SK-N-SH (cell line): ENCODE results near the gene QSOX2. TPM values are rescaled to one million over a fixed set of nuclear protein-coding genes. Genes with fewer than 3 reads are reported as not detected.

Source experiments
- CTCF ChIA-PET: fragments of 300-600, 350-600 bp; formaldehyde crosslinking; extraction: SDS; loops from one replicate; lab custom pipeline; 2021; lab: Yijun Ruan, JAX
- POLR2A ChIA-PET: fragments of 350-600 bp; sonication (Branson Sonifier 250); formaldehyde crosslinking; extraction: SDS; loops from one replicate; lab custom pipeline; 2020; ENCODE audit warnings: antibody characterized with exemption, inconsistent platforms; lab: Yijun Ruan, JAX
- DNase-seq: peaks from one replicate; pipeline ENCODE4 v3.0.0; 2012
- H2AFZ ChIP-seq: fragments of 200-600 bp; sonication (generic); 2 replicates; pipeline ENCODE4 v1.8.1; 2016; ENCODE audit warnings: antibody characterized with exemption, mild to moderate bottlenecking, low read depth
- H3F3A ChIP-seq: fragments of 200-600 bp; sonication (generic); replicated peaks from 2 replicates; pipeline ENCODE3; 2016; ENCODE audit warnings: antibody characterized with exemption, mild to moderate bottlenecking; ENCODE audit not compliant: insufficient read depth
- H3K27ac ChIP-seq, 2 experiments: fragments of 200-500 bp in 1 of 2; fragments of 200-600 bp in 1 of 2; sonication (Bioruptor generic) in 1 of 2; sonication (generic), shearing (Covaris generic) in 1 of 2; 2 replicates each; pipeline versions ENCODE4 v1.5.1 to v1.6.1; 2014 to 2016; ENCODE audit warnings: low read depth in 2 of 2, inconsistent platforms in 1 of 2, low read length in 1 of 2, mild to moderate bottlenecking in 1 of 2, mixed read lengths in 1 of 2
- H3K27me3 ChIP-seq: fragments of 200-600 bp; sonication (generic), shearing (Covaris generic); 2 replicates; pipeline ENCODE4 v1.6.1; 2016; ENCODE audit warnings: mixed run types; ENCODE audit not compliant: insufficient read depth
- H3K36me3 ChIP-seq, 2 experiments: fragments of 200-500 bp in 1 of 2; fragments of 200-600 bp in 1 of 2; sonication (Bioruptor generic) in 1 of 2; sonication (generic) in 1 of 2; replicated peaks in 1 of 2; 2 replicates each; pipeline versions ENCODE3 to v1.5.1; 2014 to 2016; ENCODE audit warnings: low read length in 1 of 2, mild to moderate bottlenecking in 1 of 2; ENCODE audit not compliant: insufficient read depth in 2 of 2, control insufficient read depth in 1 of 2
- H3K4me1 ChIP-seq, 2 experiments: fragments of 200-500 bp in 1 of 2; fragments of 200-600 bp in 1 of 2; sonication (Bioruptor generic) in 1 of 2; sonication (generic), shearing (Covaris generic) in 1 of 2; 2 replicates each; pipeline versions ENCODE4 v1.5.1 to v1.6.1; 2014 to 2016; ENCODE audit warnings: low read depth in 1 of 2, low read length in 1 of 2, mixed run types in 1 of 2; ENCODE audit not compliant: insufficient read depth in 2 of 2, control insufficient read depth in 1 of 2
- H3K4me2 ChIP-seq: fragments of 200-600 bp; sonication (generic), shearing (Covaris generic); 2 replicates; pipeline ENCODE4 v1.6.1; 2017; ENCODE audit warnings: mixed run types
- H3K4me3 ChIP-seq, 2 experiments: fragments of 200-500 bp in 1 of 2; fragments of 200-600 bp in 1 of 2; sonication (Bioruptor generic) in 1 of 2; sonication (generic), shearing (Covaris generic) in 1 of 2; 2 replicates each; pipeline versions ENCODE4 v1.5.1 to v1.8.1; 2014 to 2016; ENCODE audit warnings: low read depth in 2 of 2, inconsistent platforms in 1 of 2, low read length in 1 of 2, mild to moderate bottlenecking in 1 of 2, mixed read lengths in 1 of 2, moderate library complexity in 1 of 2
- H3K79me2 ChIP-seq: fragments of 200-600 bp; sonication (generic); 2 replicates; pipeline ENCODE4 v1.8.1; 2017; ENCODE audit warnings: mild to moderate bottlenecking; ENCODE audit not compliant: insufficient read depth
- H3K9ac ChIP-seq: fragments of 200-600 bp; sonication (generic); 2 replicates; pipeline ENCODE4 v1.6.1; 2017; ENCODE audit warnings: mixed run types
- H3K9me2 ChIP-seq: fragments of 200-600 bp; sonication (generic); 2 replicates; pipeline ENCODE4 v1.6.1; 2017; ENCODE audit warnings: mixed run types
- H3K9me3 ChIP-seq: fragments of 200-600 bp; sonication (generic); 2 replicates; pipeline ENCODE4 v1.6.1; 2017; ENCODE audit warnings: mixed run types, mild to moderate bottlenecking, moderate library complexity
- H4K20me1 ChIP-seq: fragments of 200-600 bp; sonication (generic); 2 replicates; pipeline ENCODE4 v1.6.1; 2017; ENCODE audit warnings: mild to moderate bottlenecking, mixed run types; ENCODE audit not compliant: insufficient read depth
- CHD2 ChIP-seq: fragments of 150-350 bp; IDR thresholded peaks from 2 replicates; pipeline ENCODE4 v1.6.1; 2018; ENCODE audit warnings: low read length; ENCODE audit not compliant: partially characterized antibody
- FOXJ3 ChIP-seq: sonication (generic); formaldehyde crosslinking; IDR thresholded peaks from 2 replicates; pipeline ENCODE4 v1.5.1; 2020; ENCODE audit warnings: mild to moderate bottlenecking, missing genetic modification reagents
- IRF3 ChIP-seq: fragments of 150-350 bp; IDR thresholded peaks from 2 replicates; pipeline ENCODE4 v1.6.1; 2016; ENCODE audit warnings: mild to moderate bottlenecking, low read depth, low read length
- MEF2A ChIP-seq: IDR thresholded peaks from 2 replicates; pipeline ENCODE4 v1.4.0; 2012; ENCODE audit warnings: low read depth, borderline replicate concordance
- NFIC ChIP-seq: IDR thresholded peaks from 2 replicates; pipeline ENCODE4 v1.4.0; 2012; ENCODE audit warnings: borderline replicate concordance
- PBX3 ChIP-seq: IDR thresholded peaks from 2 replicates; pipeline ENCODE4; 2012
- POLR2AphosphoS5 ChIP-seq: IDR thresholded peaks from 2 replicates; pipeline ENCODE4 v1.6.1; 2012; ENCODE audit warnings: low read depth, low read length
- RCOR1 ChIP-seq: fragments of 150-350 bp; IDR thresholded peaks from 2 replicates; pipeline ENCODE4 v1.6.1; 2017; ENCODE audit warnings: antibody characterized with exemption, low read length
- REST ChIP-seq: IDR thresholded peaks from 2 replicates; pipeline ENCODE4 v1.6.1; 2012; ENCODE audit warnings: mild to moderate bottlenecking, low read depth, low read length, moderate library complexity
- SIN3A ChIP-seq: IDR thresholded peaks from 2 replicates; pipeline ENCODE4 v1.6.1; 2012; ENCODE audit warnings: low read depth, mild to moderate bottlenecking, low read length, moderate library complexity, borderline replicate concordance
- SMC3 ChIP-seq: IDR thresholded peaks from 2 replicates; pipeline ENCODE4 v1.6.1; 2012; ENCODE audit warnings: low read depth, low read length, improper control_type of control experiment
- TAF1 ChIP-seq: IDR thresholded peaks from 2 replicates; pipeline ENCODE4 v1.6.1; 2012; ENCODE audit warnings: low read depth, mild to moderate bottlenecking, low read length, moderate library complexity, borderline replicate concordance
- TCF12 ChIP-seq: IDR thresholded peaks from 2 replicates; pipeline ENCODE4 v1.4.0; 2012
- USF2 ChIP-seq: fragments of 150-350 bp; IDR thresholded peaks from 2 replicates; pipeline ENCODE4 v1.6.1; 2017; ENCODE audit warnings: antibody characterized with exemption, low read length, low read depth, borderline replicate concordance
- ZBTB33 ChIP-seq: IDR thresholded peaks from 2 replicates; pipeline ENCODE4 v1.4.0; 2012; ENCODE audit warnings: low read depth, borderline replicate concordance
- WGBS: methylation state at CpG from one replicate; pipeline ENCODE4 v1.1.6; 2017; ENCODE audit warnings: low lambda C conversion rate; 5-methylcytosine and 5-hydroxymethylcytosine counted together
- polyA plus RNA-seq, 3 experiments: library from polyadenylated mRNA; depleted of rRNA; stranded (reverse); fragments of >200 nt; gene quantifications; 2 replicates each; pipeline ENCODE4 v1.2.3, GENCODE V29; 2012
- TF ChIP-seq, protein P1 (sequence below): IDR thresholded peaks from 2 replicates; pipeline ENCODE4 v1.4.0; 2012; ENCODE audit warnings: low read depth
- TF ChIP-seq, protein P2 (sequence below): fragments of 200-600 bp; sonication (generic); IDR thresholded peaks from 2 replicates; pipeline ENCODE4 v1.6.1; 2017; ENCODE audit warnings: antibody characterized with exemption, mild to moderate bottlenecking, moderate library complexity

The QSOX2 gene
- polyA plus RNA-seq, 1 of the 3 experiments (the other 2 are of a cell fraction), result 26.6 TPM

GRCh38 chr9:136235709-136236455 lies 9.7 kb downstream of the QSOX2 start:
- peaks cover 1% of the 10 kb centered on the region for H3K79me2 ChIP-seq

More at GRCh38 chr9:136235709-136236455, 9.7 kb downstream of the QSOX2 start:
- Histone ChIP-seq H3K36me3 (peaks cover 0 to 28% of the 10 kb centered on the region in 2 experiments), H2AFZ (no peak overlapping the region), H3K9ac (no peak overlapping the region), H3K9me2 (no peaks in the 10 kb centered on the region), H3K4me3 (no peak overlapping the region), H3K9me3 (no peaks in the 10 kb centered on the region)
- WGBS, result 98% methylated on average over 21 of the region's 27 CpGs
- CTCF ChIA-PET, result interaction anchor here (1.0 to 3.5 kb wide), 6 partner anchors 10 to 269 kb away, joined by 3 to 15 read pairs (median 4); no protein-coding TSS in a partner anchor
- no peak for TF ChIP-seq POLR2AphosphoS5
- TF ChIP-seq SMC3, result no peak
- TF ChIP-seq USF2, result no peak
- TF ChIP-seq REST, result no peak
- no peak for TF ChIP-seq CHD2
- no peak for TF ChIP-seq FOXJ3
- TF ChIP-seq IRF3, result no peak
- no peak for TF ChIP-seq TCF12
- no peak for TF ChIP-seq PBX3
- TF ChIP-seq, protein P1, sequence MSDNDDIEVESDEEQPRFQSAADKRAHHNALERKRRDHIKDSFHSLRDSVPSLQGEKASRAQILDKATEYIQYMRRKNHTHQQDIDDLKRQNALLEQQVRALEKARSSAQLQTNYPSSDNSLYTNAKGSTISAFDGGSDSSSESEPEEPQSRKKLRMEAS, result no peak
- no peak for TF ChIP-seq MEF2A
- TF ChIP-seq NFIC, result no peak
- no peak for TF ChIP-seq ZBTB33
- TF ChIP-seq, protein P2, sequence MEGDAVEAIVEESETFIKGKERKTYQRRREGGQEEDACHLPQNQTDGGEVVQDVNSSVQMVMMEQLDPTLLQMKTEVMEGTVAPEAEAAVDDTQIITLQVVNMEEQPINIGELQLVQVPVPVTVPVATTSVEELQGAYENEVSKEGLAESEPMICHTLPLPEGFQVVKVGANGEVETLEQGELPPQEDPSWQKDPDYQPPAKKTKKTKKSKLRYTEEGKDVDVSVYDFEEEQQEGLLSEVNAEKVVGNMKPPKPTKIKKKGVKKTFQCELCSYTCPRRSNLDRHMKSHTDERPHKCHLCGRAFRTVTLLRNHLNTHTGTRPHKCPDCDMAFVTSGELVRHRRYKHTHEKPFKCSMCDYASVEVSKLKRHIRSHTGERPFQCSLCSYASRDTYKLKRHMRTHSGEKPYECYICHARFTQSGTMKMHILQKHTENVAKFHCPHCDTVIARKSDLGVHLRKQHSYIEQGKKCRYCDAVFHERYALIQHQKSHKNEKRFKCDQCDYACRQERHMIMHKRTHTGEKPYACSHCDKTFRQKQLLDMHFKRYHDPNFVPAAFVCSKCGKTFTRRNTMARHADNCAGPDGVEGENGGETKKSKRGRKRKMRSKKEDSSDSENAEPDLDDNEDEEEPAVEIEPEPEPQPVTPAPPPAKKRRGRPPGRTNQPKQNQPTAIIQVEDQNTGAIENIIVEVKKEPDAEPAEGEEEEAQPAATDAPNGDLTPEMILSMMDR, result no peak
- TF ChIP-seq SIN3A, result no peak
- TF ChIP-seq RCOR1, result no peak
- no peak for TF ChIP-seq TAF1
- TF ChIP-seq, all 33 proteins: peak for 0
- POLR2A ChIA-PET, result interaction anchor here (0.8 kb wide), 1 partner anchor 19 kb away, joined by 3 read pairs; no protein-coding TSS in a partner anchor
- Histone ChIP-seq H3K4me2 (no peak overlapping the region), H4K20me1 (peaks cover 43% of the 10 kb centered on the region), H3K27ac (no peak overlapping the region), H3F3A (no peaks in the 10 kb centered on the region), H3K4me1 (peaks cover 0 to 6% of the 10 kb centered on the region in 2 experiments; a peak in 1 of 4 replicates), H3K27me3 (no peaks in the 10 kb centered on the region)
- no peak for DNase-seq
